ENCODE data around the gene LRRC3. TPM values are rescaled to one million over a fixed set of nuclear protein-coding genes. Genes with fewer than 3 reads are reported as not detected.

The LRRC3 gene
- total RNA-seq, 4 donors from 2014 or later: 0.78 to 0.92 (median 0.85) TPM

- Histone ChIP-seq H3K9me3 (no peaks in the 10 kb centered on the region), H3K4me1 (no peaks in the 10 kb centered on the region), H3K27me3 (no peaks in the 10 kb centered on the region), H3K36me3 (no peaks in the 10 kb centered on the region), H3K27ac (no peak overlapping the region), H3K4me3 (replicated peaks in 1 of 3) (no peak overlapping the region)
- intact Hi-C loops (cut with DNase I): no loop called here
- WGBS, 2 donors: 81 to 88% methylated on average over 13 to 14 of the region's 14 CpGs
- DNase-seq: no peak
- TF ChIP-seq POLR2A (IDR thresholded peaks at IDR 0.05) (no peak), CTCF (IDR thresholded peaks at IDR 0.05) (no peak)
These were observed 27.4 kb downstream of the LRRC3 start for GRCh38 chr21:44482581-44483287.

GRCh38 chr21:44483288-44484237, 28.3 kb downstream of the LRRC3 start:
- Histone ChIP-seq H3K4me1 (no peaks in the 10 kb centered on the region), H3K36me3 (no peaks in the 10 kb centered on the region), H3K27ac (no peak overlapping the region), H3K4me3 (replicated peaks in 1 of 3) (no peak overlapping the region), H3K9me3 (no peaks in the 10 kb centered on the region), H3K27me3 (no peaks in the 10 kb centered on the region)
- DNase-seq: no peak
- TF ChIP-seq POLR2A (IDR thresholded peaks at IDR 0.05) (no peak), CTCF (IDR thresholded peaks at IDR 0.05) (no peak)
- 81 to 82% methylated on average over 24 to 28 of the region's 28 CpGs for WGBS, 2 donors
- intact Hi-C loops (cut with DNase I): no loop called here

GRCh38 chr21:44484498-44485253, 29.4 kb downstream of the LRRC3 start:
- Histone ChIP-seq H3K27me3 (no peaks in the 10 kb centered on the region), H3K27ac (no peak overlapping the region), H3K4me3 (replicated peaks in 1 of 3) (no peak overlapping the region), H3K9me3 (no peaks in the 10 kb centered on the region), H3K4me1 (no peaks in the 10 kb centered on the region), H3K36me3 (no peaks in the 10 kb centered on the region)
- intact Hi-C loops (cut with DNase I): no loop called here
- WGBS, 2 donors: 88 to 93% methylated on average over 29 to 38 of the region's 43 CpGs
- no peak for TF ChIP-seq CTCF (IDR thresholded peaks at IDR 0.05)
- TF ChIP-seq POLR2A (IDR thresholded peaks at IDR 0.05): no peak
- no peak for DNase-seq

- Histone ChIP-seq H3K4me3 (replicated peaks in 1 of 3) (no peak overlapping the region), H3K4me1 (no peaks in the 10 kb centered on the region), H3K36me3 (no peaks in the 10 kb centered on the region), H3K9me3 (no peaks in the 10 kb centered on the region), H3K27ac (no peak overlapping the region), H3K27me3 (no peaks in the 10 kb centered on the region)
- WGBS, 2 donors: 68 to 78% methylated on average over 25 of the region's 25 CpGs
- intact Hi-C loops (cut with DNase I): no loop called here
- DNase-seq: no peak
- TF ChIP-seq POLR2A (IDR thresholded peaks at IDR 0.05): no peak
- no peak for TF ChIP-seq CTCF (IDR thresholded peaks at IDR 0.05)
These were observed 30.0 kb downstream of the LRRC3 start for GRCh38 chr21:44485254-44485793.
